ENCODE results near the gene RPS2.

Gene RPS2

DNA sequence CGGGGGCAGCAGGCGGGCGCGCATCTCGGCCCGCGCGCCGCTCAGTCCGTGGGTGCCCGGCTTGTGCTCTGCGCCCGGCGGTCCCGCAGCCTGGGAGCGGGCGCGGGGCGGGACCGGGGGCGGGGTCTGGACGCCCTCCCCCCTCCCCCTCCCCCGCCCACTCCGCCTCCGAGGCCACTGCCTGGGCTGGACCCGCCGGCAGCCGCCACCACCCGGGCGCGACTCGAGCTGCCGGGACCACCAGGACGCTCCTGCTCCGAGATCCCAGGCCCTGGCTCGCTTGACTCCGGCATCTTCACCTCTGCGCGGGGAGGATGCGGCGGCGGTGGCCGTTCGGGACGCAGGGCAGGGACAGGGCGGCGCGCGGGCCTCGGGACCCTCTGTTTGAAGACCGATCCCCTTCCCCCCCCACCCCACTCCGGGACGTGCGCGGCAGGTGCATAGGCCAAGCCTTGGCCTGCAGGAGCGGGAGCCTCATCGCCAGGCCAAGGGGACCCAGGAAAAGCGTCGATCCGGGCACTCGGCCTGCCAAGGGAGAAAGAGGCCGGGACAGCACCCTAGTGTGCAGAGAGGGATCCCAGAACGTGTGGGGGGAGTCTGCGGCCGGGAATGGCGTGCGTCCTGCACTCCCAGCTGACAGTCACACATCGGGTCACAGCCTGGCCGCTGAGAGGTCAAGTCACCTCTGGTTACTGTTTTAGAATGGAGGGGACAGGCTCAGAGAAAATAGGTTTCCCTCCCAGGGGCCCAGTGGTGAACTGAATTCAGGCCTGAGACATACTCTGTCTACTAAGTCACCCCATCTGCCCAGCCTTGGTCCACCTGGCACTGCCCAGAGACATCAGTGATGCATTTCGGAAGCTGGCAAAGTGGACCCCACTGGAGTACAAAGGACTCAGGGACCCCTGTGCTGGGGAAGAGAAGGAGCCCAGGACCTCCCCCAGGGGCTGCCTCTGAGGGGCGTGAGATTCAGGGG lies 46.0 kb downstream of the RPS2 start, which contains the start of gene HS3ST6:
Gene HS3ST6 (minus strand): TSS at position 65 of the 976 bp plus-strand sequence. CDS start 92 bp downstream, outside the sequence.
- FAIRE-seq: no peak

DNA sequence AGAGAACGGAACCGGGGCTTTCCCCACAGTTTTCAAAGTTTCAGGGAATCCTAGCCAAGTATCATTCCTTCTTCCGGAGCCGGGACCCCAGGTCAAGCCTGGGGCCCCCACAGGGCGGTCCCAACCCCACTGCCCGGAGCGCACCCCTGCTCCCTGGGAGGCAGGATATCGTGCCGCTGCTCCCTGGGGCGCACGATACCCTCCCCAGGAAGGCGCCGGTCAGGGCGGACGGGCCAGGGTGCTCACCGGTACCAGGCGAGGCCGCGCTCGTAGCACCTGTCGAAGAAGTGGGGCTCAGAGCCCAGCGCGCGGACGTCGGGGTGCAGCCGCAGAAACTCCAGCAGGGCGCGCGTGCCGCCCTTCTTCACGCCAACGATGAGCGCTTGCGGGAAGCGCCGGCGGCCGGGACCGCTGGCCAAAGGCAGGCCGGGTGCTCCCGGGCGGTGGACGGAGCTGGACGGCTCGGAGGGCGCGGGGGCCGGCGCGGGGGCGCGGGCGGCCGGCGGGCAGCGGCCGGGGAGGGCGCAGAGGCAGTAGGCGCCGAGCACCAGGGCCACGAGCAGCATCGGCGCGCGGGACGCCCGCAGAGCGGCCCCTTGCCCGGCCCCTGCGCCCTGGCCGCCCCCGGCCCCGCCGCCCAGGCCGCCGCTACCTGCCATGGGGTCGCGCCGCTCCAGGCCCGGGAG lies 46.8 kb downstream of the RPS2 start:
- FAIRE-seq: no peak

DNA sequence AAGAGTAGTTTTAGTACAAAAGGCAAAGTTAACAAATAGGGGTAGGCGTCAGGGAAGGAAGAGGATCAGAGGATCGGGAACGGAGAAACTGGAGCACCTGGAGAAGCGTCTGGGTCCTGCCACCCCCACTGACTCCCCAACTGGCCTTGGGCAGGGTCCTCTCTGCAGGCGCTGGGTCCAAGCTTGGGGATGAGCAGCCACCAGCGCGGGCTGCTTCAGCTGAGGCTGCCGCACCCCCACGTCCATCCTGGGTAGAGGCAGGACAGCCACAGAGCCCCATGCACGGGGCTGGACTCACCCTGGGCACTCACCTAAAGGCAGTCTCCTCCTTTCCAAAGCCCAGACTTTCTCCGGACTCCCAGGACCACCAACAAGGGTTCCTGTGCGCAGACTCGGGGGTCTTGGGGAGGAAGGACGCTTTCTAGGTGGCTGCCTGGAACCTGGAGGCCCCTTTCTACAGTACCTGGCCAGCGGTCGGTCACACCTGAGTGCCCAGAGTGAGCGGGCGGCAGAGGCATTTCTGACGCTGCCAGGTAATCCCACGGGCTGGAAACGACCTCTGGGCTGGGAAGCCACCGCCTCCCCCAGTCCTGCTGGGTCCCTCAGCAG lies 47.5 kb downstream of the RPS2 start:
- FAIRE-seq: no peak

DNA sequence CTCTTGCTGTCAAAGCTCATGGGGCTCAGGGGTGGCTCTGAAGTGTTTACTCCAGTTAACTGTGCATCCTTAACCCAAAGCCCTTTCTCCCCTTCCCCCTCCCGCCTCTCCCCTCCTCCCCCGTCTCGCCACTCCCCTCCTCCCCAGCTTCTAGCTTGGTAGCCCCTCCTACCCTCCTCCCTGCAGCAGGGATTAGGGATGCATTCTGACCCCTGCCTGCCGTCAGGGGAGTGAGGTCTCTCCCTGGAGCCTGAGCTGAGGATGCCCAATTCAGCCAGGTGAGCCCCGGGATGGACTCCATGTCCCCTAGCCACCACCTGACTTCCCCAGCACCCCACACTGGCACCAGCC lies 48.0 kb downstream of the RPS2 start:
- no peak for FAIRE-seq

DNA sequence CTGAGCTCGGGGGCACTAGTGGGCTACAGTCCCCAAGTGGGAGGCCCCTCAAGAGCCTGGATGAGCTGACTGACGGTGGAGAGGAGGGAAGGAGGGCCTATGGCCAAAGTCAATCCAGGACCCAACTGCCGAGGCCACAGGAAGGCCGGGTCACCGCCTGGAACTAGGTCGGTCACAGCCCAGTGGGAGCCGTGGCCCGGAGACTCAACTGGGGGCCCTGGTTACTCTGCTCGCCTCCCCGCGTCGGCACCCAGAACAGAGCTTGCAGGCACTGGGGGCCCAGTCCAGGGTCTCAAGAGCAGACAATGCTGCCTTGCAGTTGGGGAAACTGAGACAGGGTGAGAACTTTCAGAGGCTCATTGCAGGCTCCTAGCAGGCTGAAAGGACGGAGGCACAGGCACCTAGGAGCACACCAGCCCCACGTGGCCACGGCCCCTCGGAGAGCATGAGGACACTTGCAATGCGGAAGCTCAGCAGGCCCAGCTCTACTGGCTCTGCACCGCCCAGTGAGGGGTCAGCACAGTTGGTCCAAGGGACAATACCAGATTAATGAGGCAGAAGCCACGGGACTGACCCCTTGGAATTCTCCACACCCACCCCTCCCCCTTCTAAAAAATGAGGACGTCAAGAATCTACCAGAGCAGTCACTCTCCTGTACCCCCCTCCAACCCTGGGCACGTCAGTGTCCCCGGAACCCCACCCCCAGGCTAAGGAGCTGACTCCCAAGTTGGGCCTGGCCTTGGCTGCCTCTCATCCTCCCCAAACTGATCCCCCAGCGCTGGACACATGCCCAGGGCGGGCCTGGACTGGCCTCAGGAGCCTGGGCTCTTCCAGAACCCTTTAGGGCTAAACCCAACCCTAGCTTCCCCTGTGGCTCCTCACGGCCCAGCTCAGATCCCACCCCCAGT lies 48.6 kb downstream of the RPS2 start:
- FAIRE-seq: no peak

DNA sequence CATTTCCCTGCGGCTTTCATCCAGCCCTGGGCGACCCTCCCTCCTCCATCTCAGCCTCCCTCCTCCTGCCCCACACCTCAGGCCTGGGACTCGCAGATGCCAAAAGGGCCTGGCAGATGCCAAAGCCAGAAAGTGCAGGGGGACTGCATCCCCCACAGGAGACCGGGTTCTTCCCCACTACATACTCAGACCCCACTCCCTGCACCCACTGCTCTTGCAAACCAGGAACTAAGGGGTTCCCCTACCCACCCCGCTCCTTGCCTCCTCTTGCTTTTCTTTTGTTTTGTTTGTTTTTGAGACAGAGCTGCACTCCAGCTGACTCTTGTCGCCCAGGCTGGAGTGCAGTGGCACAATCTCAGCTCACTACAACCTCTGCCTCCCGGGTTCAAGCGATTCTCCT lies 49.6 kb downstream of the RPS2 start:
- FAIRE-seq: no peak

DNA sequence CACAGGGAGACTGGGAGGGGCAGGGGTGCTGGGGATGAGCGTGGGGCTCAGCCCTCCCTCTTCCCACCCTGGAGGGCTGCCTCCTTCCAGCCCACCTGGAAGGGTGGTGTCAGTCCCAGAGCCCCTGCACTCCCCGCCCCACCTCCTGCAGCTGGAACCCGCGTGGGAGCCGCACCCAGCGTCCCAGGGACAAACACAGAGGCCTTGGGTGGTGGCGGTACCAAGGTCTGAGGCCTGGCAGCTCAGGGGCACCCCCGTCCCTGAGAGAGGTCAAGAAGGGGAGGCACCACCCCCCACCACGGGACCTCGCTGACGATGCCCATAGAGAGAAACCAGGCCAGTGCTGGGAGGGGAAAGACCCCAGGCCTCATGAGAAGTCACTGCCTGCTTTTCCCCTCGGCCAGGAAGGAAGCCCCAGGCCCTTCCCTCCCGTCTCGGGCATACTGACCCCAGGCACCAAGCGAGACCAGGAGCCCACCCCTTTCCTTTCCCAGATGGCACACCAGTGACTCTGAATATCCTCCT lies 50.5 kb downstream of the RPS2 start:
- no peak for FAIRE-seq

DNA sequence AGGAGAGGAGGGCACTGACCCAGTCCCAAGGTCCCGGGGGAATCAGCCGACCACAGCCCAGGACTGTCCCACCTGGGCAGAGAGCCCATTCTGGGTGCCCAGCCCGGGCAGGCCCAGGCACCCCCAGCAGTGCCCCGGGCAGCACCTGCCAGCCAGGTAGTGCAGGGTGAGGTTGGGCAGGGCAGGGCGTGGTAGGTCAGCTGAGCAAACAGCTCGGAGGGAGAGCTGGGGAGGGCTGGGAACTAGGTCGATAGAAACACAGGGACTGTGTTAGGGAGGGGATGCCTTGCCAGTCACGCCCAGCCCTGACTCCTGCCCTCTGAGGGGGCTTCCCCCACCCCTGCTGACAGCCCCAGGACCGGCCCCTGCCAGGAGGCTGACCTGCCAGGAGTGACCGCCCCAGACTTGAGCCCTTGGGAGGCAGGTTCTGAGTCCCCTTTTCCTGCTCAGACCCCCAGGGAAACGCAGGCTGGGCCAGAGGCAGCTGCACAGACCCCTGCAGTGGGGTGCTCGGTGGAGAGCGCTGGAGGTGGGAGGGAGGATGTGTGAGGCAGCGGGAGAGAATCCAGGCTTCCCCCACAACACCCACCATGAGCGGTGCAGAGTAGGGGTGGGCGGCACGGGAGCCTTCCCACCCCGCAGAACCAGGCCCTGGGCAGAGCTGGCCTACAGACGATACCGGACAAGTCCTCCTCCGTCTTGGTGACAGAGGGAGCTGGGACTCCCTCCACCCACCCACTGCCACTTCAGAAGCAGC lies 51.1 kb downstream of the RPS2 start:
- FAIRE-seq: no peak

DNA sequence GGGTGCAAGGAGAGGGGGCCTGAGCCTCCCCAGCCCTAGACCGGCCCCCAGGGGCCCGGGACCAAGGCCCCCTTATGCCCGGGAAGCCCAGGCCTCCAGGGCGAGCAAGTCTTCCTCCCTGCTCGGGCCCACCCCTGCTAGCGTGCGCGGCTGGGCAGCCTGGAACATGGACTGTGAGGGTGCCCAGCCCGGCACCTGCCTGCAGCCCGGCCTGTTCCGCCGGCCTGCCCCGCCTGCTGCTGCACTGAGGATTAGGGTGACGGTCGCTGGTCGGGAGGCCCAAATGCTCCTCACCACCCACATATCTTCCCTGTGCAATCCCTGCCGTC lies 52.4 kb downstream of the RPS2 start:
- FAIRE-seq: no peak
